PC-3 (cell line): Measurements from ENCODE around the gene MRPL2. TPM values are rescaled to one million over a fixed set of nuclear protein-coding genes. Genes with fewer than 3 reads are reported as not detected.
A peak's percentile ranks its signal among the peaks of the same experiment; 100 is the strongest.

ENCODE experiments used
- ATAC-seq: fragments of 200-7000 bp; cut with Tn5 transposase; 2 replicates; pipeline ENCODE4 v1.9.1; 2020; ENCODE audit warnings: mild to moderate bottlenecking, moderate library complexity
- BruUV-seq: library from RNA; stranded (reverse); fragments of 400-500 nt; replicated peaks from 2 replicates; lab custom pipeline; 2021; lab: Mats Ljungman, UMichigan
- CTCF ChIA-PET: fragments of 300-600 bp; sonication (Branson Sonifier 250); formaldehyde crosslinking; loops from one replicate; lab custom pipeline; 2022; ENCODE audit warnings: antibody characterized with exemption; lab: Charles Lee
- POLR2A ChIA-PET: fragments of 300-600 bp; sonication (Branson Sonifier 250); formaldehyde crosslinking; loops from one replicate; lab custom pipeline; 2022; ENCODE audit warnings: antibody characterized with exemption; ENCODE audit not compliant: unreplicated experiment; lab: Charles Lee
- DNase-seq: peaks from one replicate; pipeline ENCODE4 v3.0.0-alpha.2; 2015
- H2AFZ ChIP-seq: fragments of 300-600 bp; sonication (generic); 2 replicates; pipeline ENCODE4 v1.6.0; 2016; ENCODE audit warnings: antibody characterized with exemption, low read length
- H3F3A ChIP-seq: fragments of 300-600 bp; sonication (generic); one replicate; pipeline ENCODE4 v1.6.0; 2017; ENCODE audit warnings: antibody characterized with exemption, low read length, control low read depth, mild to moderate bottlenecking; ENCODE audit not compliant: unreplicated experiment
- H3K27ac ChIP-seq: fragments of 300-600 bp; sonication (generic); 2 replicates; pipeline ENCODE4 v1.5.1; 2016; ENCODE audit warnings: mild to moderate bottlenecking, low read length
- H3K27me3 ChIP-seq: fragments of 300-600 bp; sonication (generic); 2 replicates; pipeline ENCODE4 v1.6.1; 2016; ENCODE audit warnings: low read length, mixed read lengths
- H3K36me3 ChIP-seq: fragments of 300-600 bp; sonication (generic); 2 replicates; pipeline ENCODE4 v1.6.1; 2016; ENCODE audit warnings: low read depth, mixed run types, low read length, mixed read lengths
- H3K4me1 ChIP-seq: fragments of 300-600 bp; sonication (generic); 2 replicates; pipeline ENCODE4 v1.5.1; 2016; ENCODE audit warnings: low read length; ENCODE audit not compliant: insufficient read depth
- H3K4me2 ChIP-seq: fragments of 300-600 bp; sonication (generic); 2 replicates; pipeline ENCODE4 v1.6.0; 2016; ENCODE audit warnings: low read length
- H3K4me3 ChIP-seq: fragments of 300-600 bp; sonication (generic); 2 replicates; pipeline ENCODE4 v1.5.1; 2016; ENCODE audit warnings: mild to moderate bottlenecking, low read length, mixed read lengths
- H3K79me2 ChIP-seq: fragments of 300-600 bp; sonication (generic); 2 replicates; pipeline ENCODE4 v1.6.1; 2017; ENCODE audit warnings: low read length, mixed read lengths
- H3K9ac ChIP-seq: fragments of 300-600 bp; sonication (generic); 2 replicates; pipeline ENCODE4 v1.6.0; 2016; ENCODE audit warnings: mild to moderate bottlenecking, low read length
- H3K9me2 ChIP-seq: fragments of 300-600 bp; sonication (generic); replicated peaks from 2 replicates; pipeline ENCODE4 v1.6.1; 2016; ENCODE audit warnings: mixed run types, low read length, mixed read lengths
- H3K9me3 ChIP-seq: fragments of 300-600 bp; sonication (generic); 2 replicates; pipeline ENCODE4 v1.6.1; 2016; ENCODE audit warnings: low read length, mixed read lengths
- H4K20me1 ChIP-seq: fragments of 300-600 bp; sonication (generic); 2 replicates; pipeline ENCODE4 v1.6.1; 2016; ENCODE audit warnings: low read length, mixed read lengths
- EZH2 ChIP-seq: fragments of 300-600 bp; sonication (generic); IDR thresholded peaks from one replicate; pipeline ENCODE4 v1.6.1; 2017; ENCODE audit warnings: antibody characterized with exemption, mild to moderate bottlenecking, low read length; ENCODE audit not compliant: unreplicated experiment
- EZH2phosphoT487 ChIP-seq: fragments of 300-600 bp; sonication (generic); IDR thresholded peaks from 2 replicates; pipeline ENCODE4 v1.6.1; 2018; ENCODE audit warnings: mild to moderate bottlenecking, antibody characterized with exemption, low read length, borderline replicate concordance
- intact Hi-C: fragments of 100-400 bp; cut with micrococcal nuclease; formaldehyde crosslinking; loops from 2 replicates; pipeline ENCODE4 v1.9.0; 2023
- total RNA-seq: library from RNA; depleted of rRNA; stranded (reverse); fragments of >200 nt; gene quantifications from 2 replicates; pipeline ENCODE4 v1.2.3, GENCODE V29; 2014
- TF ChIP-seq, protein P1 (sequence below): fragments of 300-600 bp; sonication (generic); conservative IDR thresholded peaks from 2 replicates; pipeline ENCODE4 v1.5.1; 2017; ENCODE audit warnings: antibody characterized with exemption, low read depth, mild to moderate bottlenecking, low read length

Gene MRPL2
- total RNA-seq, 1 experiment from 2014 or later = 59.8 TPM

DNA sequence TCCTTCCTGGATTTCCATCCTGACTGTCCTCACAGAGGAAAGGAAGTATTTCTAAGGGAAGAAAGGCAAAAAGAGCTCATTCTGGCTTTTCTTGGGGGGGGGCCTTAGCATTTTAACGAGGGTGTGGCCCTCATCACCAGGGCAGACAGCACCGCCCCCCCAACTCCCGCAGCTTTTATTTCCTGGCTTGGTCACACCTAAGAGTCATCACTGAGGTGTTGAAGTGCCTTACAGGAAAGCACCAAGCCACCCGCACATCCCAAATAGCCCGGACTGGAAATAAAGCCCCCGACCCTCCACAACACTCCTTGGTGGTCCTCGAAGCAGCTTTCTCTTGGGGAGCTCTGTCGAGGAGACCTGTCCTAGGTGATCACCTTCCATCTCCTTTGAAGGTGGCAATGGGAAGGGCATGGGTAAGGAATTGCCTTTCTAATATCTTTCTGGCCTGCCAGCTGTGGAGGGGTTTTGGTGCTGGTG lies 18.1 kb upstream of the MRPL2 start:
- H2AFZ ChIP-seq = peak overlapping the region; percentile 93
- no peaks in the 10 kb centered on the region for H4K20me1 ChIP-seq
- H3K27ac ChIP-seq = no peak overlapping the region
- no peak for DNase-seq
- BruUV-seq = no TSS peak
- H3K4me1 ChIP-seq = peaks cover 10% of the 10 kb centered on the region; the same call in 1 of the 2 replicates
- H3F3A ChIP-seq = no peaks in the 10 kb centered on the region
- no peaks in the 10 kb centered on the region for H3K36me3 ChIP-seq
- peak overlapping the region; percentile 77 for H3K9ac ChIP-seq
- ATAC-seq = no peak; the same call in 1 of the 2 replicates
- peak overlapping the region; percentile 87 for H3K4me3 ChIP-seq
- H3K9me2 ChIP-seq = no peaks in the 10 kb centered on the region
- ChIA-PET POLR2A (no interaction called here), CTCF (no interaction called here)
- no peaks in the 10 kb centered on the region for H3K9me3 ChIP-seq
- TF ChIP-seq EZH2 = no peak
- TF ChIP-seq EZH2phosphoT487 = no peak
- TF ChIP-seq, protein P1, sequence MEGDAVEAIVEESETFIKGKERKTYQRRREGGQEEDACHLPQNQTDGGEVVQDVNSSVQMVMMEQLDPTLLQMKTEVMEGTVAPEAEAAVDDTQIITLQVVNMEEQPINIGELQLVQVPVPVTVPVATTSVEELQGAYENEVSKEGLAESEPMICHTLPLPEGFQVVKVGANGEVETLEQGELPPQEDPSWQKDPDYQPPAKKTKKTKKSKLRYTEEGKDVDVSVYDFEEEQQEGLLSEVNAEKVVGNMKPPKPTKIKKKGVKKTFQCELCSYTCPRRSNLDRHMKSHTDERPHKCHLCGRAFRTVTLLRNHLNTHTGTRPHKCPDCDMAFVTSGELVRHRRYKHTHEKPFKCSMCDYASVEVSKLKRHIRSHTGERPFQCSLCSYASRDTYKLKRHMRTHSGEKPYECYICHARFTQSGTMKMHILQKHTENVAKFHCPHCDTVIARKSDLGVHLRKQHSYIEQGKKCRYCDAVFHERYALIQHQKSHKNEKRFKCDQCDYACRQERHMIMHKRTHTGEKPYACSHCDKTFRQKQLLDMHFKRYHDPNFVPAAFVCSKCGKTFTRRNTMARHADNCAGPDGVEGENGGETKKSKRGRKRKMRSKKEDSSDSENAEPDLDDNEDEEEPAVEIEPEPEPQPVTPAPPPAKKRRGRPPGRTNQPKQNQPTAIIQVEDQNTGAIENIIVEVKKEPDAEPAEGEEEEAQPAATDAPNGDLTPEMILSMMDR = no peak
- no peaks in the 10 kb centered on the region for H3K27me3 ChIP-seq
- intact Hi-C loops = no loop called here
- peaks cover 52% of the 10 kb centered on the region for H3K79me2 ChIP-seq
- H3K4me2 ChIP-seq = peak overlapping the region; percentile 92

DNA sequence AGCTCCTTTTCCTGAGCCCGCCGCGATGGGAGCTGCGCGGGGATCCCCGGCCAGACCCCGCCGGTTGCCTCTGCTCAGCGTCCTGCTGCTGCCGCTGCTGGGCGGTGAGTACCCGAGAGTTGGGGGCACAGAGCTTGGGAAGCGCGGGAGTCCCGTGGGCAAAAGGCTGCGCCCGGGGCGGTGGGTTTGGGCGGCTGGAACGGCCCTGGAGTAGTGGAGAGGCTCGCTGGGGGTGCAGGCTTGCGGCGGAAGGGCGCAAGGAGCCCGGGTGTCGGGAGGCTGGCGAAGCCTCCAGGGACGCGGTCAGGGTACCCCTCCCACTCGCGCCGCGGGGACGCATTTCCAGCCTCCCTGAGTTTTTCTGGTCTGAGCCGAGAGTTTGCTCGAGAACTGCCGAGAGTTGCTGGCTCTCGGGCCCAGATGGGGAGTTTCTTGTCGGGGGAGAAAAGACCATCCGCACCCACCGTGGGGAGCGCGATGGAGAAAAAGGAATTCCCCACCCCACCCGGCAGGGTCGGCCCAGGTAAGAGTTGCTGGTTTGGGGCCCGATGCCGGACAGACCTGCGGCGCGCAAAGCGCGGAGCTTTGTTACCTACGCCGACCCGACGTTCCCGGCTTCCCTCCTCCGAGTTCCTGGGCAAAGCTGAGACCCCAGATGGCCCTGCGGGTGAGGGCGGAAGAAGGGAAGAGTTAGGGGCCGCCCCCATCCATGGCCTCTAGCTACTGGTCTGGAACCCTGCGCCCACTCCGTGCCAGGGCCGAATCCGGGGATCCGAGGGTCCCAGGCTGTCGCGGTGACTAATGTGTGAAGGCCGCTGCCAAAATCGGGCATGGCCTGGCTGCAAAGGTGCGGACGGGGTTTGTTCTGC lies 17.5 kb upstream of the MRPL2 start:
- ATAC-seq (peak; percentile 42), DNase-seq (peak; percentile 53)
- TSS peak; percentile 46 for BruUV-seq
- Histone ChIP-seq H2AFZ (peak overlapping the region; percentile 93), H3K9me2 (no peaks in the 10 kb centered on the region), H4K20me1 (no peaks in the 10 kb centered on the region), H3K9ac (peak overlapping the region; percentile 77), H3K27ac (no peak overlapping the region), H3K36me3 (no peaks in the 10 kb centered on the region), H3K9me3 (no peaks in the 10 kb centered on the region), H3F3A (no peaks in the 10 kb centered on the region), H3K79me2 (peaks cover 48% of the 10 kb centered on the region), H3K4me1 (peaks cover 10% of the 10 kb centered on the region; the same call in 1 of the 2 replicates), H3K4me2 (peak overlapping the region; percentile 92), H3K27me3 (no peaks in the 10 kb centered on the region), H3K4me3 (peak overlapping the region; percentile 87)
- CTCF ChIA-PET = interaction anchor here (1.4 kb wide), 1 partner anchor 67 kb away, joined by 3 read pairs; no protein-coding TSS in a partner anchor
- intact Hi-C loops = no loop called here
- TF ChIP-seq, protein P1 = no peak
- no peak for TF ChIP-seq EZH2phosphoT487
- no peak for TF ChIP-seq EZH2
- POLR2A ChIA-PET = interaction anchor here (0.6 kb wide), 1 partner anchor 48 kb away, joined by 4 read pairs; no protein-coding TSS in a partner anchor
